ENCODE data around the gene AMDHD2. TPM values are rescaled to one million over a fixed set of nuclear protein-coding genes. Genes with fewer than 3 reads are reported as not detected.

AMDHD2 gene
- total RNA-seq, 2 donors from 2014 or later: 19.4 to 31.6 TPM

- no peak overlapping the region for H3K27ac ChIP-seq
- H3K9me3 ChIP-seq: no peaks in the 10 kb centered on the region
- H3K4me3 ChIP-seq: no peak overlapping the region
- no peak for TF ChIP-seq CTCF (IDR thresholded peaks at IDR 0.05)
- no peak overlapping the region for H3K9ac ChIP-seq (ENCODE audit: low read depth in 2 of 2, low read length in 2 of 2)
- peaks cover 6% of the 10 kb centered on the region for H3K4me1 ChIP-seq
- DNase-seq: no peak
- peaks cover 4% of the 10 kb centered on the region for H3K36me3 ChIP-seq
- H3K27me3 ChIP-seq: no peaks in the 10 kb centered on the region
- intact Hi-C loops (cut with DNase I): no loop called here
These were observed 6.0 kb downstream of the AMDHD2 start for GRCh38 chr16:2526135-2526534.

GRCh38 chr16:2527071-2527783 is 7.1 kb downstream of the AMDHD2 start:
- Histone ChIP-seq H3K27me3 (no peaks in the 10 kb centered on the region), H3K27ac (no peak overlapping the region), H3K36me3 (peaks cover 4% of the 10 kb centered on the region), H3K9ac (ENCODE audit: low read depth in 2 of 2, low read length in 2 of 2) (no peak overlapping the region), H3K4me1 (peaks cover 6% of the 10 kb centered on the region), H3K4me3 (no peak overlapping the region), H3K9me3 (no peaks in the 10 kb centered on the region)
- DNase-seq: no peak
- intact Hi-C loops (cut with DNase I): no loop called here
- no peak for TF ChIP-seq CTCF (IDR thresholded peaks at IDR 0.05)

- H3K4me3 ChIP-seq: no peak overlapping the region
- H3K4me1 ChIP-seq: peaks cover 6% of the 10 kb centered on the region
- no peaks in the 10 kb centered on the region for H3K27me3 ChIP-seq
- H3K27ac ChIP-seq: no peak overlapping the region
- no peak overlapping the region for H3K9ac ChIP-seq (ENCODE audit: low read depth in 2 of 2, low read length in 2 of 2)
- no peak for DNase-seq
- no peaks in the 10 kb centered on the region for H3K9me3 ChIP-seq
- intact Hi-C loops (cut with DNase I): no loop called here
- TF ChIP-seq CTCF (IDR thresholded peaks at IDR 0.05): no peak
- peaks cover 4% of the 10 kb centered on the region for H3K36me3 ChIP-seq
These were observed 7.6 kb downstream of the AMDHD2 start for GRCh38 chr16:2527784-2528100.

GRCh38 chr16:2528161-2529060 is 8.2 kb downstream of the AMDHD2 start:
- Histone ChIP-seq H3K36me3 (peaks cover 4% of the 10 kb centered on the region), H3K9ac (ENCODE audit: low read depth in 2 of 2, low read length in 2 of 2) (no peak overlapping the region), H3K4me3 (no peak overlapping the region), H3K4me1 (peaks cover 6% of the 10 kb centered on the region), H3K9me3 (no peaks in the 10 kb centered on the region), H3K27me3 (no peaks in the 10 kb centered on the region), H3K27ac (no peak overlapping the region)
- no peak for DNase-seq
- intact Hi-C loops (cut with DNase I): no loop called here
- no peak for TF ChIP-seq CTCF (IDR thresholded peaks at IDR 0.05)

- Histone ChIP-seq H3K27me3 (no peaks in the 10 kb centered on the region), H3K9me3 (no peaks in the 10 kb centered on the region), H3K36me3 (peaks cover 4% of the 10 kb centered on the region), H3K4me3 (no peak overlapping the region), H3K9ac (ENCODE audit: low read depth in 2 of 2, low read length in 2 of 2) (no peak overlapping the region), H3K4me1 (peaks cover 2% of the 10 kb centered on the region), H3K27ac (no peak overlapping the region)
- TF ChIP-seq CTCF (IDR thresholded peaks at IDR 0.05): no peak
- intact Hi-C loops (cut with DNase I): no loop called here
- DNase-seq: no peak
These were observed 9.1 kb downstream of the AMDHD2 start for GRCh38 chr16:2529061-2529931.

Data from colonic mucosa (tissue), 4 donors.